ENCODE results near the gene COL19A1.

COL19A1 gene

GRCh38 chr6:70246118-70246517 lies 379.8 kb downstream of the COL19A1 start:
- no peak for DNase-seq

- DNase-seq: no peak
These were observed 386.2 kb downstream of the COL19A1 start for GRCh38 chr6:70252604-70253003.

GRCh38 chr6:70253923-70254322 lies 387.6 kb downstream of the COL19A1 start:
- no peak for DNase-seq

GRCh38 chr6:70254784-70255183 lies 388.4 kb downstream of the COL19A1 start:
- no peak for DNase-seq

GRCh38 chr6:70257768-70258273 lies 391.5 kb downstream of the COL19A1 start:
- no peak for DNase-seq

GRCh38 chr6:70258483-70258882 lies 392.1 kb downstream of the COL19A1 start:
- no peak for DNase-seq

Measured in SIG-M5 (cell line).